Caco-2 (cell line): ENCODE results near the gene PTGR1. TPM values are rescaled to one million over a fixed set of nuclear protein-coding genes. Genes with fewer than 3 reads are reported as not detected.

Experiments used
- BruUV-seq: library from RNA; stranded (reverse); fragments of 400-500 nt; replicated peaks from 2 replicates; lab custom pipeline; 2021; lab: Mats Ljungman, UMichigan
- CTCF ChIA-PET: fragments of 300-600 bp; sonication (Branson Sonifier 250); formaldehyde crosslinking; loops from one replicate; lab custom pipeline; 2022; ENCODE audit warnings: antibody characterized with exemption; lab: Charles Lee
- POLR2A ChIA-PET: fragments of 300-600 bp; sonication (Branson Sonifier 250); formaldehyde crosslinking; loops from one replicate; lab custom pipeline; 2022; ENCODE audit warnings: antibody characterized with exemption; lab: Charles Lee
- DNase-seq, 2 experiments: peaks; one replicate each; pipeline versions ENCODE4 v3.0.0 to v3.0.0-alpha.2; 2020 to 2022
- H3K27me3 ChIP-seq: replicated peaks from 2 replicates; pipeline ENCODE4 v1.6.0; 2011; ENCODE audit warnings: low read length; ENCODE audit not compliant: control insufficient read depth, insufficient read depth
- H3K36me3 ChIP-seq: 2 replicates; pipeline ENCODE4 v1.5.1; 2011; ENCODE audit warnings: low read length; ENCODE audit not compliant: control insufficient read depth, insufficient read depth
- H3K4me1 ChIP-seq: fragments of 250-450 bp; sonication (Bioruptor Pico); 2 replicates; pipeline ENCODE4 v1.5.1; 2020; ENCODE audit warnings: mild to moderate bottlenecking
- H3K4me3 ChIP-seq: 2 replicates; pipeline ENCODE4 v1.5.1; 2011; ENCODE audit warnings: low read depth, mild to moderate bottlenecking, control low read depth, low read length
- H3K9me3 ChIP-seq: fragments of 250-450 bp; sonication (Bioruptor Pico); 2 replicates; pipeline ENCODE4 v1.5.1; 2020; ENCODE audit warnings: mild to moderate bottlenecking, moderate library complexity
- H3K27ac Mint-ChIP-seq: one replicate; pipeline ENCODE4 v1.8.0; 2022; ENCODE audit warnings: mixed read lengths; ENCODE audit not compliant: unreplicated experiment
- H3K27me3 Mint-ChIP-seq: one replicate; pipeline ENCODE4 v1.8.0; 2022; ENCODE audit warnings: mixed read lengths; ENCODE audit not compliant: insufficient read depth, unreplicated experiment
- H3K36me3 Mint-ChIP-seq: one replicate; pipeline ENCODE4 v1.8.0; 2022; ENCODE audit warnings: mild to moderate bottlenecking, mixed read lengths; ENCODE audit not compliant: insufficient read depth, unreplicated experiment
- H3K4me1 Mint-ChIP-seq: one replicate; pipeline ENCODE4 v1.8.0; 2022; ENCODE audit warnings: low read depth, mixed read lengths; ENCODE audit not compliant: unreplicated experiment
- H3K4me3 Mint-ChIP-seq: one replicate; pipeline ENCODE4 v1.8.0; 2022; ENCODE audit warnings: mild to moderate bottlenecking, moderate library complexity, mixed read lengths; ENCODE audit not compliant: unreplicated experiment
- H3K9me3 Mint-ChIP-seq: one replicate; pipeline ENCODE4 v1.8.0; 2022; ENCODE audit warnings: mixed read lengths; ENCODE audit not compliant: unreplicated experiment
- CTCF ChIP-seq, 2 experiments: fragments of 200-600 bp in 1 of 2; IDR thresholded peaks; 1 replicate in 1 of 2; 2 replicates in 1 of 2; pipeline versions ENCODE4 v1.5.1 to v1.8.0; 2011 to 2022; ENCODE audit warnings: antibody characterized with exemption in 1 of 2, control low read depth in 1 of 2, inconsistent platforms in 1 of 2, low read depth in 1 of 2, low read length in 1 of 2, mild to moderate bottlenecking in 1 of 2, moderate library complexity in 1 of 2; ENCODE audit not compliant: insufficient read depth in 1 of 2, severe bottlenecking in 1 of 2, unreplicated experiment in 1 of 2
- intact Hi-C: fragments of 100-400 bp; cut with micrococcal nuclease; formaldehyde crosslinking; loops from one replicate; pipeline ENCODE4 v1.10.0; 2022; ENCODE audit not compliant: unreplicated experiment
- total RNA-seq: library from RNA; stranded (reverse); gene quantifications from 2 replicates; pipeline ENCODE4 v1.2.3, GENCODE V29; 2022

The PTGR1 gene
- total RNA-seq, 1 experiment from 2014 or later = 55.3 TPM

DNA sequence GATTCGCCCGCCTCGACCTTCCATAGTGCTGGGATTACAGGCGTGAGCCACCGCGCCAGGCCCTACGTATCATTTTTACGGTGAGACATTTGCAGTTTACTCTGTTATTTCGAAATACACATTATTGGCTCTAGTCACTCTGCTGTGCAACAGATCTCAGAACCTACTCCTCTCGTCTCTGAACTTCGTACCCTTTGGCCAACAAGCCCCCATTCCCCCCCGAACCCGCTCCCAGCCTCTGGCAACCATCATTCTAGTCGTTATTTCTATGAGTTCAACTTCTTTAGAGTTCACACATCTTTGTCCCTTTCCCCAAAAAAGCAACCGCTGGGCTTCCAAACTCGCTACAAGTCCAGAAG, 735 bp downstream of the PTGR1 start:
- H3K9me3 ChIP-seq = no peaks in the 10 kb centered on the region
- Mint-ChIP-seq H3K36me3 (peaks cover 41% of the 10 kb centered on the region), H3K27me3 (no peaks in the 10 kb centered on the region), H3K27ac (peak overlapping the region; percentile 80), H3K4me3 (peak overlapping the region; percentile 78), H3K4me1 (peaks cover 12% of the 10 kb centered on the region), H3K9me3 (no peaks in the 10 kb centered on the region)
- ChIA-PET CTCF (interaction anchor here (0.5 to 2.1 kb wide), 8 partner anchors 15 to 735 kb away, joined by 3 to 26 read pairs (median 4); partner anchors contain the start of gene DNAJC25), POLR2A (interaction anchor here (0.5 to 1.7 kb wide), 3 partner anchors 23 to 63 kb away, joined by 3 to 9 read pairs (median 4); partner anchors contain the start of gene DNAJC25)
- peak overlapping the region; percentile 61 for H3K4me3 ChIP-seq
- H3K4me1 ChIP-seq = peaks cover 19% of the 10 kb centered on the region
- intact Hi-C loops = loop anchor here (1.0 to 10.0 kb wide), 4 partner anchors 24 to 114 kb away; partner anchors contain the start of gene ECPAS
- H3K36me3 ChIP-seq = peaks cover 2% of the 10 kb centered on the region
- no peak for TF ChIP-seq CTCF (IDR thresholded peaks at IDR 0.05; ENCODE audit: insufficient read depth in 1 of 2, low read depth in 1 of 2, low read length in 1 of 2, severe bottlenecking in 1 of 2, unreplicated experiment in 1 of 2)
- H3K27me3 ChIP-seq = no peaks in the 10 kb centered on the region
- DNase-seq = peak; percentile 37 to 39
- TSS peak; percentile 69 for BruUV-seq

GRCh38 chr9:111597852-111598732, 1.4 kb downstream of the PTGR1 start:
- peak; percentile 76 to 77 for DNase-seq
- no peaks in the 10 kb centered on the region for H3K9me3 ChIP-seq
- H3K36me3 Mint-ChIP-seq = peaks cover 47% of the 10 kb centered on the region
- peak overlapping the region; percentile 80 for H3K27ac Mint-ChIP-seq
- H3K27me3 ChIP-seq = no peaks in the 10 kb centered on the region
- intact Hi-C loops = loop anchor here (1.0 to 10.0 kb wide), 4 partner anchors 24 to 113 kb away; partner anchors contain the start of gene ECPAS
- peaks cover 12% of the 10 kb centered on the region for H3K4me1 Mint-ChIP-seq
- no TSS peak for BruUV-seq
- TF ChIP-seq CTCF (IDR thresholded peaks at IDR 0.05; ENCODE audit: insufficient read depth in 1 of 2, low read depth in 1 of 2, low read length in 1 of 2, severe bottlenecking in 1 of 2, unreplicated experiment in 1 of 2) = peak; percentile 80 to 84
- H3K9me3 Mint-ChIP-seq = no peaks in the 10 kb centered on the region
- ChIA-PET POLR2A (interaction anchor here (0.5 to 1.7 kb wide), 3 partner anchors 33 to 424 kb away, joined by 3 to 9 read pairs (median 4); partner anchors contain the start of gene DNAJC25), CTCF (interaction anchor here (0.5 to 2.1 kb wide), 12 partner anchors 14 to 736 kb away, joined by 3 to 26 read pairs (median 4); partner anchors contain the start of gene DNAJC25)
- H3K27me3 Mint-ChIP-seq = no peaks in the 10 kb centered on the region
- peaks cover 17% of the 10 kb centered on the region for H3K4me1 ChIP-seq
- peak overlapping the region; percentile 78 for H3K4me3 Mint-ChIP-seq
- H3K36me3 ChIP-seq = peaks cover 2% of the 10 kb centered on the region
- peak overlapping the region; percentile 61 for H3K4me3 ChIP-seq

DNA sequence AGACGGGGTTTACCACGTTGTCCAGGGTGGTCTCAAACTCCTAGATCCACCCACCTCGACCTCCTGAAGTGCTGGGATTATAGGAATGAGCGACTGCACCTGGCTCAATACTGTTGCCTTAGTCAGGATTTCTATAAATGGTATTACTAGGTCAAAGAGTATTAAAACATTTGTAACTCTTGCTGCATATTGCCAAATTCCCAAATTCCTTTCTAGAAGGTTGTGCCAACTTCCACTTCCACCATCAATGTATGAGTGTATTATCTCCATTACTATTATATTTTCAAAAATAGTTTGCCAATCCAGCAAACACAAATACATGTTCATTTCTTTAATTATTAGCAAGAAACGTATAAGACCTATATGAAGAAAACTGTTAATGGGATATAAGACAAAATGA, 10.6 kb downstream of the PTGR1 start:
- Histone ChIP-seq H3K27me3 (no peaks in the 10 kb centered on the region), H3K4me3 (no peak overlapping the region), H3K4me1 (no peaks in the 10 kb centered on the region), H3K36me3 (no peaks in the 10 kb centered on the region; the same call in 1 of the 2 replicates), H3K9me3 (no peaks in the 10 kb centered on the region)
- ChIA-PET POLR2A (no interaction called here), CTCF (no interaction called here)
- BruUV-seq = no TSS peak
- Mint-ChIP-seq H3K4me3 (no peak overlapping the region), H3K36me3 (peaks cover 20% of the 10 kb centered on the region), H3K27ac (no peak overlapping the region), H3K9me3 (no peaks in the 10 kb centered on the region), H3K27me3 (no peaks in the 10 kb centered on the region), H3K4me1 (no peaks in the 10 kb centered on the region)
- intact Hi-C loops = no loop called here
- TF ChIP-seq CTCF (IDR thresholded peaks at IDR 0.05; ENCODE audit: insufficient read depth in 1 of 2, low read depth in 1 of 2, low read length in 1 of 2, severe bottlenecking in 1 of 2, unreplicated experiment in 1 of 2) = no peak
- DNase-seq = no peak
